ENCODE results near the gene OTUD5.

The OTUD5 gene

GRCh38 chrX:48972220-48973164, 15.1 kb upstream of the OTUD5 start:
- no peak for DNase-seq (ENCODE audit: low read depth in 1 of 2, low spot score in 1 of 2)

- no peak for DNase-seq (ENCODE audit: low read depth in 1 of 2, low spot score in 1 of 2)
Measured at GRCh38 chrX:48971249-48972219, 14.1 kb upstream of the OTUD5 start, which contains the start of gene KCND1. Gene KCND1 (minus strand): TSS chrX:48971844. CDS start chrX:48970271, 1,573 bp downstream.

GRCh38 chrX:48969471-48969870, 12.1 kb upstream of the OTUD5 start:
- no peak for DNase-seq (ENCODE audit: low read depth in 1 of 2, low spot score in 1 of 2)

- no peak for DNase-seq (ENCODE audit: low read depth in 1 of 2, low spot score in 1 of 2)
Measured at GRCh38 chrX:48968377-48968776, 11.0 kb upstream of the OTUD5 start.

GRCh38 chrX:48966796-48967579, 9.6 kb upstream of the OTUD5 start:
- DNase-seq (ENCODE audit: low read depth in 1 of 2, low spot score in 1 of 2), result no peak

- no peak for DNase-seq (ENCODE audit: low read depth in 1 of 2, low spot score in 1 of 2)
Measured at GRCh38 chrX:48965959-48966358, 8.6 kb upstream of the OTUD5 start.

GRCh38 chrX:48961585-48962091, 4.2 kb upstream of the OTUD5 start:
- no peak for DNase-seq (ENCODE audit: low read depth in 1 of 2, low spot score in 1 of 2)

GRCh38 chrX:48960291-48960690, 2.9 kb upstream of the OTUD5 start:
- no peak for DNase-seq (ENCODE audit: low read depth in 1 of 2, low spot score in 1 of 2)

- no peak for DNase-seq (ENCODE audit: low read depth in 1 of 2, low spot score in 1 of 2)
Measured at GRCh38 chrX:48958635-48959094, 1.3 kb upstream of the OTUD5 start.

GRCh38 chrX:48957827-48958634, 624 bp upstream of the OTUD5 start:
- DNase-seq (ENCODE audit: low read depth in 1 of 2, low spot score in 1 of 2), result peak; percentile 76 to 91

GRCh38 chrX:48956728-48957414, 536 bp downstream of the OTUD5 start:
- DNase-seq (ENCODE audit: low read depth in 1 of 2, low spot score in 1 of 2), result no peak

GRCh38 chrX:48948589-48948988, 8.8 kb downstream of the OTUD5 start:
- DNase-seq (ENCODE audit: low read depth in 1 of 2, low spot score in 1 of 2), result no peak

- DNase-seq (ENCODE audit: low read depth in 1 of 2, low spot score in 1 of 2), result no peak
Measured at GRCh38 chrX:48945517-48946348, 11.7 kb downstream of the OTUD5 start.

GRCh38 chrX:48942895-48943294, 14.5 kb downstream of the OTUD5 start:
- no peak for DNase-seq (ENCODE audit: low read depth in 1 of 2, low spot score in 1 of 2)

GRCh38 chrX:48940404-48940955, 16.9 kb downstream of the OTUD5 start:
- no peak for DNase-seq (ENCODE audit: low read depth in 1 of 2, low spot score in 1 of 2)

- DNase-seq (ENCODE audit: low read depth in 1 of 2, low spot score in 1 of 2), result no peak
Measured at GRCh38 chrX:48939524-48940228, 17.7 kb downstream of the OTUD5 start.

- peak in 1 of 2 donors; percentile 67 for DNase-seq (ENCODE audit: low read depth in 1 of 2, low spot score in 1 of 2)
Measured at GRCh38 chrX:48938721-48939425, 18.5 kb downstream of the OTUD5 start.
